WTC11 (cell line): ENCODE measurements around the gene B3GALT5. TPM values are rescaled to one million over a fixed set of nuclear protein-coding genes. Genes with fewer than 3 reads are reported as not detected.

ENCODE experiments used
- ATAC-seq: fragments of 200-7000 bp; cut with Tn5 transposase; 2 replicates; pipeline ENCODE4 v1.10.0; 2021; ENCODE audit warnings: mild to moderate bottlenecking, moderate library complexity
- CTCF ChIA-PET: fragments of 300-600 bp; sonication (Branson Sonifier 250); formaldehyde crosslinking; loops from one replicate; lab custom pipeline; 2021; ENCODE audit warnings: antibody characterized with exemption; lab: Charles Lee
- POLR2A ChIA-PET: fragments of 350-600 bp; sonication (Branson Sonifier 250); formaldehyde crosslinking; loops from one replicate; lab custom pipeline; 2021; ENCODE audit warnings: antibody characterized with exemption; lab: Charles Lee
- DNase-seq: peaks from one replicate; pipeline ENCODE4 v3.0.0; 2021; ENCODE audit warnings: low spot score
- H3K27ac Mint-ChIP-seq: 2 replicates; pipeline ENCODE4 v1.8.0; 2021; ENCODE audit warnings: mixed read lengths
- H3K27me3 Mint-ChIP-seq: 2 replicates; pipeline ENCODE4 v1.8.0; 2021; ENCODE audit warnings: low read depth, mild to moderate bottlenecking, moderate library complexity, mixed read lengths
- H3K36me3 Mint-ChIP-seq: 2 replicates; pipeline ENCODE4 v1.8.0; 2021; ENCODE audit warnings: mixed read lengths
- H3K4me1 Mint-ChIP-seq: 2 replicates; pipeline ENCODE4 v1.8.0; 2022; ENCODE audit warnings: mixed read lengths
- H3K4me3 Mint-ChIP-seq: 2 replicates; pipeline ENCODE4 v1.8.0; 2021; ENCODE audit warnings: mild to moderate bottlenecking, moderate library complexity, mixed read lengths
- H3K9me3 Mint-ChIP-seq: 2 replicates; pipeline ENCODE4 v1.8.0; 2021; ENCODE audit warnings: mixed read lengths
- ATF2 ChIP-seq: sonication (generic); formaldehyde crosslinking; IDR thresholded peaks from 2 replicates; pipeline ENCODE4 v1.8.1; 2022; ENCODE audit warnings: low read depth, missing genetic modification reagents, borderline replicate concordance
- FOXP1 ChIP-seq: sonication (generic); formaldehyde crosslinking; IDR thresholded peaks from 2 replicates; pipeline ENCODE4 v1.8.0; 2022; ENCODE audit warnings: missing genetic modification reagents, mild to moderate bottlenecking, moderate library complexity, borderline replicate concordance
- GRHL2 ChIP-seq: fragments of 250-450 bp; sonication (Bioruptor Pico); IDR thresholded peaks from 2 replicates; pipeline ENCODE4 v1.8.0; 2022; ENCODE audit warnings: mild to moderate bottlenecking, moderate library complexity; ENCODE audit not compliant: insufficient replicate concordance, severe bottlenecking
- HMGXB4 ChIP-seq: sonication (generic); formaldehyde crosslinking; IDR thresholded peaks from 2 replicates; pipeline ENCODE4 v1.8.1; 2023; ENCODE audit warnings: mild to moderate bottlenecking, moderate library complexity, missing genetic modification reagents
- JAZF1 ChIP-seq: fragments of 250-450 bp; sonication (Bioruptor Pico); IDR thresholded peaks from 2 replicates; pipeline ENCODE4 v1.9.0; 2021; ENCODE audit warnings: moderate library complexity, mild to moderate bottlenecking, inconsistent platforms
- KAT7 ChIP-seq: sonication (generic); formaldehyde crosslinking; IDR thresholded peaks from 2 replicates; pipeline ENCODE4 v1.8.1; 2023; ENCODE audit warnings: missing genetic modification reagents, mild to moderate bottlenecking, borderline replicate concordance
- NFE2L1 ChIP-seq: sonication (generic); formaldehyde crosslinking; IDR thresholded peaks from 2 replicates; pipeline ENCODE4 v1.8.1; 2023; ENCODE audit warnings: missing genetic modification reagents
- PRRX2 ChIP-seq: fragments of 250-450 bp; sonication (Bioruptor Pico); IDR thresholded peaks from 2 replicates; pipeline ENCODE4 v1.8.0; 2021; ENCODE audit warnings: mild to moderate bottlenecking
- RELA ChIP-seq: sonication (generic); formaldehyde crosslinking; IDR thresholded peaks from 2 replicates; pipeline ENCODE4 v1.8.1; 2022; ENCODE audit warnings: missing genetic modification reagents, mild to moderate bottlenecking, borderline replicate concordance
- SP1 ChIP-seq: sonication (generic); formaldehyde crosslinking; conservative IDR thresholded peaks from 2 replicates; pipeline ENCODE4 v1.8.1; 2022; ENCODE audit warnings: missing genetic modification reagents
- ZNF232 ChIP-seq: sonication (generic); formaldehyde crosslinking; IDR thresholded peaks from 2 replicates; pipeline ENCODE4 v1.8.0; 2022; ENCODE audit warnings: mild to moderate bottlenecking, missing genetic modification reagents
- ZNF396 ChIP-seq: fragments of 250-450 bp; sonication (Bioruptor Pico); IDR thresholded peaks from 2 replicates; pipeline ENCODE4 v1.8.0; 2021; ENCODE audit warnings: mild to moderate bottlenecking, moderate library complexity, borderline replicate concordance
- ZNF423 ChIP-seq: fragments of 250-450 bp; sonication (Bioruptor Pico); IDR thresholded peaks from 2 replicates; pipeline ENCODE4 v2.1.2; 2022; ENCODE audit warnings: mild to moderate bottlenecking, moderate library complexity
- ZNF532 ChIP-seq: fragments of 250-450 bp; sonication (Bioruptor Pico); IDR thresholded peaks from 2 replicates; pipeline ENCODE4 v1.9.0; 2021; ENCODE audit warnings: mild to moderate bottlenecking, borderline replicate concordance
- total RNA-seq: library from RNA; stranded (reverse); gene quantifications from 3 replicates; pipeline ENCODE4 v1.2.3, GENCODE V29; 2021
- TF ChIP-seq, protein P1 (sequence below): fragments of 250-450 bp; sonication (Bioruptor Pico); IDR thresholded peaks from 2 replicates; pipeline ENCODE4 v2.1.2; 2022; ENCODE audit warnings: mild to moderate bottlenecking, moderate library complexity
- TF ChIP-seq, protein P2 (sequence below): sonication (generic); formaldehyde crosslinking; IDR thresholded peaks from 2 replicates; pipeline ENCODE4 v1.8.1; 2023; ENCODE audit warnings: mild to moderate bottlenecking, missing genetic modification reagents, moderate library complexity
- TF ChIP-seq, protein P3 (sequence below): sonication (generic); formaldehyde crosslinking; IDR thresholded peaks from 2 replicates; pipeline ENCODE4 v1.8.0; 2022; ENCODE audit warnings: mild to moderate bottlenecking, missing genetic modification reagents
- TF ChIP-seq, protein P4 (sequence below): fragments of 200-600 bp; IDR thresholded peaks from 2 replicates; pipeline ENCODE4 v1.8.0; 2022; ENCODE audit warnings: antibody characterized with exemption
- TF ChIP-seq, protein P5 (sequence below): sonication (generic); formaldehyde crosslinking; IDR thresholded peaks from 2 replicates; pipeline ENCODE4 v1.8.1; 2023; ENCODE audit warnings: mild to moderate bottlenecking, missing genetic modification reagents

B3GALT5 gene
- total RNA-seq, 1 experiment from 2014 or later, result 25.8 TPM

- TF ChIP-seq JAZF1 (no peak), NFE2L1 (CRISPR knock-in tag) (no peak), ZNF423 (CRISPR knock-in tag) (no peak), ZNF396 (CRISPR knock-in tag) (no peak), SP1 (no peak), FOXP1 (CRISPR knock-in tag) (no peak), ZNF232 (CRISPR knock-in tag) (no peak), ATF2 (no peak), HMGXB4 (CRISPR knock-in tag) (no peak)
- TF ChIP-seq, protein P1, sequence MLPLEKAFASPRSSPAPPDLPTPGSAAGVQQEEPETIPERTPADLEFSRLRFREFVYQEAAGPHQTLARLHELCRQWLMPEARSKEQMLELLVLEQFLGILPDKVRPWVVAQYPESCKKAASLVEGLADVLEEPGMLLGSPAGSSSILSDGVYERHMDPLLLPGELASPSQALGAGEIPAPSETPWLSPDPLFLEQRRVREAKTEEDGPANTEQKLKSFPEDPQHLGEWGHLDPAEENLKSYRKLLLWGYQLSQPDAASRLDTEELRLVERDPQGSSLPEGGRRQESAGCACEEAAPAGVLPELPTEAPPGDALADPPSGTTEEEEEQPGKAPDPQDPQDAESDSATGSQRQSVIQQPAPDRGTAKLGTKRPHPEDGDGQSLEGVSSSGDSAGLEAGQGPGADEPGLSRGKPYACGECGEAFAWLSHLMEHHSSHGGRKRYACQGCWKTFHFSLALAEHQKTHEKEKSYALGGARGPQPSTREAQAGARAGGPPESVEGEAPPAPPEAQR (CRISPR knock-in tag), result no peak
- TF ChIP-seq, protein P2, sequence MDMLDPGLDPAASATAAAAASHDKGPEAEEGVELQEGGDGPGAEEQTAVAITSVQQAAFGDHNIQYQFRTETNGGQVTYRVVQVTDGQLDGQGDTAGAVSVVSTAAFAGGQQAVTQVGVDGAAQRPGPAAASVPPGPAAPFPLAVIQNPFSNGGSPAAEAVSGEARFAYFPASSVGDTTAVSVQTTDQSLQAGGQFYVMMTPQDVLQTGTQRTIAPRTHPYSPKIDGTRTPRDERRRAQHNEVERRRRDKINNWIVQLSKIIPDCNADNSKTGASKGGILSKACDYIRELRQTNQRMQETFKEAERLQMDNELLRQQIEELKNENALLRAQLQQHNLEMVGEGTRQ, result no peak
- TF ChIP-seq, protein P3, sequence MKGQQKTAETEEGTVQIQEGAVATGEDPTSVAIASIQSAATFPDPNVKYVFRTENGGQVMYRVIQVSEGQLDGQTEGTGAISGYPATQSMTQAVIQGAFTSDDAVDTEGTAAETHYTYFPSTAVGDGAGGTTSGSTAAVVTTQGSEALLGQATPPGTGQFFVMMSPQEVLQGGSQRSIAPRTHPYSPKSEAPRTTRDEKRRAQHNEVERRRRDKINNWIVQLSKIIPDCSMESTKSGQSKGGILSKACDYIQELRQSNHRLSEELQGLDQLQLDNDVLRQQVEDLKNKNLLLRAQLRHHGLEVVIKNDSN (CRISPR knock-in tag), result no peak
- TF ChIP-seq, protein P4, sequence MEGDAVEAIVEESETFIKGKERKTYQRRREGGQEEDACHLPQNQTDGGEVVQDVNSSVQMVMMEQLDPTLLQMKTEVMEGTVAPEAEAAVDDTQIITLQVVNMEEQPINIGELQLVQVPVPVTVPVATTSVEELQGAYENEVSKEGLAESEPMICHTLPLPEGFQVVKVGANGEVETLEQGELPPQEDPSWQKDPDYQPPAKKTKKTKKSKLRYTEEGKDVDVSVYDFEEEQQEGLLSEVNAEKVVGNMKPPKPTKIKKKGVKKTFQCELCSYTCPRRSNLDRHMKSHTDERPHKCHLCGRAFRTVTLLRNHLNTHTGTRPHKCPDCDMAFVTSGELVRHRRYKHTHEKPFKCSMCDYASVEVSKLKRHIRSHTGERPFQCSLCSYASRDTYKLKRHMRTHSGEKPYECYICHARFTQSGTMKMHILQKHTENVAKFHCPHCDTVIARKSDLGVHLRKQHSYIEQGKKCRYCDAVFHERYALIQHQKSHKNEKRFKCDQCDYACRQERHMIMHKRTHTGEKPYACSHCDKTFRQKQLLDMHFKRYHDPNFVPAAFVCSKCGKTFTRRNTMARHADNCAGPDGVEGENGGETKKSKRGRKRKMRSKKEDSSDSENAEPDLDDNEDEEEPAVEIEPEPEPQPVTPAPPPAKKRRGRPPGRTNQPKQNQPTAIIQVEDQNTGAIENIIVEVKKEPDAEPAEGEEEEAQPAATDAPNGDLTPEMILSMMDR, result no peak
- TF ChIP-seq, all 79 proteins: peak for 0
Observed at GRCh38 chr21:39631842-39632562, 19.3 kb downstream of the B3GALT5 start (continued).

DNA sequence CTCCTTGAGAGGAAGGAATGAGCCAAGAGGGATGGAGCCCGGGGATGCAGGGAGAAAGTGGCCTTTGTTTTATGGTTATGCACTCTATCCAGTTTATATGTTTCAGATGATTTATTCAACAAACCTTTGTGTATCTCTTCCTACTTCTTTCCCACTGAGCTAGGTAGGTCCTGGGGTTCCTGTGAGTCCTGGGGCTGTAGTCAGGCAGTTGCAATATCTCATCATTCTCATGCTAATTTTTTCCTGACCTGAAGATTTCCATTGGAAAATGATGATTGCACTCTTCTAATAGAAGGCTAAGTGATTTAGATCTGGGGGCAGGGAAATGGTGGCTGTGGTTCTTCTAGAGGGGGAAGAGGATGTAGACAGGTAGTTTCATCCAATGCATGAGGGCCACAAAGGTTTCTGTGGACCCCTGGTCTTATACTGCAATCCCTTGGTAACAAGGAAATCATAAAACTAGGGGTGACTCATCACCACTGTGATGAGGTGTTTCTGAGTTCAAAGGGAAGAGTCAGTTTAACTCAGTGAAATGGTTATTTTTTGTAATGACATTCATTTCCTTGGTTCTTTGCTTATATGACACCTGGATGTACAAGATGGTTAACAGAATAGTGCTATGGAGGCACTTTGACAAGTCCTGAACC lies 20.2 kb downstream of the B3GALT5 start:
- no peaks in the 10 kb centered on the region for H3K9me3 Mint-ChIP-seq
- DNase-seq (no peak), ATAC-seq (no peak)
- H3K27me3 Mint-ChIP-seq, result no peaks in the 10 kb centered on the region
- H3K4me3 Mint-ChIP-seq, result no peak overlapping the region
- peak overlapping the region; percentile 1; the same call in 1 of the 2 replicates for H3K27ac Mint-ChIP-seq
- ChIA-PET CTCF (interaction anchor here (0.9 kb wide), 1 partner anchor 234 kb away, joined by 3 read pairs; the partner anchor contains the start of gene PCP4), POLR2A (no interaction called here)
- H3K36me3 Mint-ChIP-seq, result peaks cover 19% of the 10 kb centered on the region
- H3K4me1 Mint-ChIP-seq, result peaks cover 86% of the 10 kb centered on the region
- no peak for TF ChIP-seq GRHL2 (CRISPR knock-in tag)
- no peak for TF ChIP-seq KAT7 (CRISPR knock-in tag)
- TF ChIP-seq PRRX2 (CRISPR knock-in tag), result no peak
- TF ChIP-seq, protein P5, sequence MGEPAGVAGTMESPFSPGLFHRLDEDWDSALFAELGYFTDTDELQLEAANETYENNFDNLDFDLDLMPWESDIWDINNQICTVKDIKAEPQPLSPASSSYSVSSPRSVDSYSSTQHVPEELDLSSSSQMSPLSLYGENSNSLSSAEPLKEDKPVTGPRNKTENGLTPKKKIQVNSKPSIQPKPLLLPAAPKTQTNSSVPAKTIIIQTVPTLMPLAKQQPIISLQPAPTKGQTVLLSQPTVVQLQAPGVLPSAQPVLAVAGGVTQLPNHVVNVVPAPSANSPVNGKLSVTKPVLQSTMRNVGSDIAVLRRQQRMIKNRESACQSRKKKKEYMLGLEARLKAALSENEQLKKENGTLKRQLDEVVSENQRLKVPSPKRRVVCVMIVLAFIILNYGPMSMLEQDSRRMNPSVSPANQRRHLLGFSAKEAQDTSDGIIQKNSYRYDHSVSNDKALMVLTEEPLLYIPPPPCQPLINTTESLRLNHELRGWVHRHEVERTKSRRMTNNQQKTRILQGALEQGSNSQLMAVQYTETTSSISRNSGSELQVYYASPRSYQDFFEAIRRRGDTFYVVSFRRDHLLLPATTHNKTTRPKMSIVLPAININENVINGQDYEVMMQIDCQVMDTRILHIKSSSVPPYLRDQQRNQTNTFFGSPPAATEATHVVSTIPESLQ, result no peak
- no peak for TF ChIP-seq ZNF232 (CRISPR knock-in tag)
- no peak for TF ChIP-seq RELA (CRISPR knock-in tag)
- no peak for TF ChIP-seq ZNF532
